DOHH2 (cell line): ENCODE measurements around the gene CD200R1L.

Source experiments
- H3F3A ChIP-seq: fragments of 200-600 bp; sonication (generic), shearing (Covaris generic); 2 replicates; pipeline ENCODE4 v1.6.0; 2016; ENCODE audit warnings: antibody characterized with exemption, mild to moderate bottlenecking; ENCODE audit not compliant: control insufficient read depth, insufficient read depth
- H3K27ac ChIP-seq: fragments of 200-600 bp; sonication (generic); 2 replicates; pipeline ENCODE4 v1.5.1; 2014; ENCODE audit warnings: low read depth, mild to moderate bottlenecking, low read length, moderate library complexity
- H3K27me3 ChIP-seq: fragments of 200-600 bp; sonication (generic); 2 replicates; pipeline ENCODE4 v1.6.1; 2014; ENCODE audit warnings: mild to moderate bottlenecking, low read length, mixed read lengths; ENCODE audit not compliant: control insufficient read depth
- H3K36me3 ChIP-seq: fragments of 200-600 bp; sonication (generic); 2 replicates; pipeline ENCODE4 v1.6.1; 2014; ENCODE audit warnings: mild to moderate bottlenecking, low read length, moderate library complexity, mixed read lengths; ENCODE audit not compliant: control insufficient read depth
- H3K4me1 ChIP-seq: fragments of 200-600 bp; sonication (generic); 2 replicates; pipeline ENCODE4 v1.6.1; 2014; ENCODE audit warnings: mild to moderate bottlenecking, low read length, mixed read lengths; ENCODE audit not compliant: control insufficient read depth
- H3K4me2 ChIP-seq: fragments of 200-600 bp; sonication (generic); 2 replicates; pipeline ENCODE4 v1.6.0; 2014; ENCODE audit warnings: mild to moderate bottlenecking, low read length, moderate library complexity
- H3K4me3 ChIP-seq: fragments of 200-600 bp; sonication (generic); 2 replicates; pipeline ENCODE4 v1.5.1; 2014; ENCODE audit warnings: mild to moderate bottlenecking, low read length, mixed read lengths
- H3K79me2 ChIP-seq: fragments of 200-600 bp; sonication (generic); 2 replicates; pipeline ENCODE4 v1.6.1; 2014; ENCODE audit warnings: mild to moderate bottlenecking, low read length, mixed read lengths; ENCODE audit not compliant: control insufficient read depth
- H3K9me2 ChIP-seq: fragments of 200-600 bp; sonication (generic); replicated peaks from 2 replicates; pipeline ENCODE4 v1.6.1; 2014; ENCODE audit warnings: mild to moderate bottlenecking, low read length, mixed read lengths; ENCODE audit not compliant: control insufficient read depth
- H3K9me3 ChIP-seq: fragments of 200-600 bp; sonication (generic); 2 replicates; pipeline ENCODE4 v1.6.1; 2014; ENCODE audit warnings: antibody characterized with exemption, low read length, mixed read lengths; ENCODE audit not compliant: control insufficient read depth, insufficient read depth
- H4K20me1 ChIP-seq: fragments of 200-600 bp; sonication (generic); 2 replicates; pipeline ENCODE4 v1.6.0; 2014; ENCODE audit warnings: low read depth, mild to moderate bottlenecking, antibody characterized with exemption, low read length, moderate library complexity; ENCODE audit not compliant: control insufficient read depth, insufficient read depth
- EZH2phosphoT487 ChIP-seq: fragments of 200-600 bp; sonication (generic); IDR thresholded peaks from 2 replicates; pipeline ENCODE4 v1.6.1; 2017; ENCODE audit warnings: borderline replicate concordance, mild to moderate bottlenecking, antibody characterized with exemption, low read length, moderate library complexity, mixed read lengths
- TF ChIP-seq, protein P1 (sequence below): fragments of 200-600 bp; sonication (generic); IDR thresholded peaks from one replicate; pipeline ENCODE4 v1.5.1; 2014; ENCODE audit warnings: antibody characterized with exemption, mild to moderate bottlenecking, low read depth, low read length; ENCODE audit not compliant: poor library complexity, severe bottlenecking

CD200R1L gene

DNA sequence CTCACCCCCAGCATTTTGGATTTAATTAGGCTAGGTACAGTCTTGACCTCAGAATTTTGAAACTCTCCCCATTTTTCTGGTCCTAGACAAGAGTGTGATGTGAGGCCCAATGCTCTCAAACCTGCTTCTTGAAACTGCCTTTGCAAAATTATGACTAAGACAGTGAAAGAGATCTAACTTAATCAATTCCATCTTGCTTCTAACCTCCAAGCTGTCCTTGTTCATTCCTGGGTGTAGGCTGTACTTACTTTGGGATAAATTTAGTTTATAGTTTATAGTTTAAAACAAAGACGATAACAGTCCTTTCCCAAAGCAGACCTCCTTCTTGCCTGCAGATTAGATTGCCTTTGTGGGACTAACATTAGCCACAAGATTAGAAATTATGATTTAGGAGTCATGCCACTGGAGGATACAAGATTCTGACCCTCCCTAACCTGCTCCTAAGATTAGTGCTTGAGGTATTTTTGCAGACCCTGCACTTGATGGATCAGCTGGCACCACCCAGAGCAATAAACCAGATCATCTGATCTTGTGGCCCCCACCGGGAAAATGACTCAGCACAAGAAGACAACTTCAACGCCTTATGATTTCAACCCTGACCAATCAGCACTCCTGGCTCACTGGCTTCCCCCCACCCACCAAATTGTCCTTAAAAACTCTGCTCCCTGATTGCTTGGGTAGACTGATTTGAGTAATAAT lies 59.6 kb downstream of the CD200R1L start:
- H3K27ac ChIP-seq, result no peak overlapping the region
- no peaks in the 10 kb centered on the region for H3K79me2 ChIP-seq
- H3K4me3 ChIP-seq, result no peak overlapping the region
- no peaks in the 10 kb centered on the region for H3K9me3 ChIP-seq
- no peak for TF ChIP-seq EZH2phosphoT487
- TF ChIP-seq, protein P1, sequence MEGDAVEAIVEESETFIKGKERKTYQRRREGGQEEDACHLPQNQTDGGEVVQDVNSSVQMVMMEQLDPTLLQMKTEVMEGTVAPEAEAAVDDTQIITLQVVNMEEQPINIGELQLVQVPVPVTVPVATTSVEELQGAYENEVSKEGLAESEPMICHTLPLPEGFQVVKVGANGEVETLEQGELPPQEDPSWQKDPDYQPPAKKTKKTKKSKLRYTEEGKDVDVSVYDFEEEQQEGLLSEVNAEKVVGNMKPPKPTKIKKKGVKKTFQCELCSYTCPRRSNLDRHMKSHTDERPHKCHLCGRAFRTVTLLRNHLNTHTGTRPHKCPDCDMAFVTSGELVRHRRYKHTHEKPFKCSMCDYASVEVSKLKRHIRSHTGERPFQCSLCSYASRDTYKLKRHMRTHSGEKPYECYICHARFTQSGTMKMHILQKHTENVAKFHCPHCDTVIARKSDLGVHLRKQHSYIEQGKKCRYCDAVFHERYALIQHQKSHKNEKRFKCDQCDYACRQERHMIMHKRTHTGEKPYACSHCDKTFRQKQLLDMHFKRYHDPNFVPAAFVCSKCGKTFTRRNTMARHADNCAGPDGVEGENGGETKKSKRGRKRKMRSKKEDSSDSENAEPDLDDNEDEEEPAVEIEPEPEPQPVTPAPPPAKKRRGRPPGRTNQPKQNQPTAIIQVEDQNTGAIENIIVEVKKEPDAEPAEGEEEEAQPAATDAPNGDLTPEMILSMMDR, result no peak
- no peaks in the 10 kb centered on the region for H3F3A ChIP-seq
- H3K27me3 ChIP-seq, result peaks cover 11% of the 10 kb centered on the region
- H3K4me2 ChIP-seq, result no peak overlapping the region
- no peaks in the 10 kb centered on the region for H3K9me2 ChIP-seq
- H4K20me1 ChIP-seq, result no peaks in the 10 kb centered on the region
- no peaks in the 10 kb centered on the region for H3K4me1 ChIP-seq
- no peaks in the 10 kb centered on the region for H3K36me3 ChIP-seq

DNA sequence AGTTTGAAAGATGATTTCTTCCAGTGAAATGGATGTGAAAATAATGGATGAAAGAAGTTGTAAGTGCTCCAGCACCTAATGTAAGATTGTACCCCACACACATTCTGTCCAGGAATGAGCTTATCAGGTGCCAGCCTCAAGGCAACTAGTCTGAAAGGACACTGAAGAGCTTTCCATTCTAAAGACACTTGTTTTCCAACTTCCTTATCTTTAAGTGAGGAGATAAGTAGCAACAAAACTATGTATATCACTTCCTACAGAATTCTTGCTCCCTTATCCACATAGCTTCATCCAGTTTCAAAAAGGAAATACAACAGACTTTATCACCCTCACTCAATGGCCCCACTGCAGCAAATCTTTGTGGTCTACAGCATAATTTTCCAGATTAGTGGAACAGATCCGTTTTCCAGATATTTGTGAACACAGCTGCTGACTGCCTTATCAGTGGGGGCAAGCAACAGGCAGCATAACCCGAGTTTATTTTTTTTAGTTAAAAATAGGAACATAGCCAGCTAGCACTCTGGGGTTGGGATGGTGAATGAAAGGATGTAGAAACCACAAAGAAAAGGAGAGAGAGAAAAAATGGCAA lies 60.6 kb downstream of the CD200R1L start:
- Histone ChIP-seq H3F3A (no peaks in the 10 kb centered on the region), H3K27me3 (peaks cover 11% of the 10 kb centered on the region), H3K27ac (no peak overlapping the region), H3K36me3 (no peaks in the 10 kb centered on the region), H3K4me3 (no peak overlapping the region), H3K4me1 (no peaks in the 10 kb centered on the region), H4K20me1 (no peaks in the 10 kb centered on the region), H3K79me2 (no peaks in the 10 kb centered on the region), H3K9me2 (no peaks in the 10 kb centered on the region), H3K4me2 (no peak overlapping the region), H3K9me3 (no peaks in the 10 kb centered on the region)
- TF ChIP-seq, protein P1, result no peak
- no peak for TF ChIP-seq EZH2phosphoT487

DNA sequence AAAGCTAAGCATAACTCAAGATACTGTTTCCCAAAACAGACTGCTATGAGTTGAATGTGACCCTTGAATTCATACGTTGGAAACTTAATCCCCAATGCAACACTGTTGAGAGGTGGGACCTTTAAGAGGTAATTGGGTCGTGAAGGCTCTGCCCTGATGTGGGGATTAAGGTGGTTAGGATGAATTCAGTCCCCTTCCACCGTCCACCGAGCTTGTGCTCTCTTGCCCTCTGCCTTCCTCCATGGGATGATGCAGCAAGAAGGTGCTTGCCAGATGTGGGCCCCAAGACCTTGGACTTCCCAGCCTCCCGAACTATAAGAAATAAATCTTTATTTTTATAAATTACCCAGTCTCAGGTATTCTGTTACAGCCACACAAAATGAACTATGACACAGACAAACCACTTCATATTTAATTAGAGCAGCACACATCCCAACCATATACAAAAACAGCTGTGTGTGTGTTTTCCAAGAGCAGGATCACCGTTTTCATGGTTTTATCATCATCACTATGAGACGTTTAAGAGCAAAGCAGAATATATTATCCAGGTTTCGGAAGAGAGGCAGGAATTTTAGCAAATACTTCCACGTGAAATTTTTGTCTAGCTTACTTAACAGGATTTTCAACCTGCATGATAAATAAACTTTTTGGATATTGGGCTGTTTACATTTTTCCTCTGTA lies 61.2 kb downstream of the CD200R1L start:
- no peaks in the 10 kb centered on the region for H3K36me3 ChIP-seq
- H3K9me2 ChIP-seq, result no peaks in the 10 kb centered on the region
- no peaks in the 10 kb centered on the region for H3K79me2 ChIP-seq
- no peaks in the 10 kb centered on the region for H3K9me3 ChIP-seq
- no peaks in the 10 kb centered on the region for H4K20me1 ChIP-seq
- no peaks in the 10 kb centered on the region for H3F3A ChIP-seq
- H3K4me2 ChIP-seq, result no peak overlapping the region
- H3K4me1 ChIP-seq, result no peaks in the 10 kb centered on the region
- H3K27ac ChIP-seq, result no peak overlapping the region
- peaks cover 11% of the 10 kb centered on the region for H3K27me3 ChIP-seq
- TF ChIP-seq EZH2phosphoT487, result no peak
- TF ChIP-seq, protein P1, result no peak
- no peak overlapping the region for H3K4me3 ChIP-seq
